IPS DF 4.7 (cell line): ENCODE measurements around the gene CBX5.
"Not testable (repeated sequence)": the region's sequence is repeated elsewhere in the genome, so short reads cannot be mapped to it uniquely, and the experiment has no call there.

Experiments
- DNase-seq: peaks from one replicate; pipeline ENCODE4 v3.0.0-alpha.2; 2013; ENCODE audit warnings: low spot score; ENCODE audit errors: extremely low read depth

CBX5 gene

GRCh38 chr12:54199917-54200316 lies 80.0 kb downstream of the CBX5 start:
- DNase-seq = no peak

- no peak for DNase-seq
Observed at GRCh38 chr12:54199034-54199433, 80.9 kb downstream of the CBX5 start.

DNA sequence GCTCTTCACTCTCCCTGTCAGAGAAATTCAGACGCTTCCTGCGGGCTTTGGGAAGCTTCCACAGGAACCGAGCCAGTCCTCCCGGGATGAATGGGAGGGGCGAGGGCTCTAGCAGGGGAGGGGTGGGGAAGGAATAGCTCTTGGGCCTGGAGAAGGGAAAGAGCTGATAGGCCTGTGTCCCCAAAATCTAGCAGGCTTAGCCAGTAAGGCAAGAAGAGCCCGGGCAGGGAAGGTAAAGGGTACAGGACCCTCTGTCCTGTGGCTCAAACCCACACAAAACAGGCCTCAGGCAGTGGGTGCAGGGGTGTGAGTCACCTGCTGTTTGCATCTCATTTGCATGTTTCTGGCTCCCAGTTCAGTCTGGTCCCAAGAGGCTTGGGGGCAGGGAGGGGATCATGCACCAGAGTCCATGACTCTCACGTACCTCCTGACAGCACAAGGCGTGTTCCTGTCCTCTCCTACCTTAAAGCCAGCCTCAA lies 82.5 kb downstream of the CBX5 start:
- no peak for DNase-seq

- DNase-seq = no peak
Observed at GRCh38 chr12:54197010-54197409, 82.9 kb downstream of the CBX5 start.

DNA sequence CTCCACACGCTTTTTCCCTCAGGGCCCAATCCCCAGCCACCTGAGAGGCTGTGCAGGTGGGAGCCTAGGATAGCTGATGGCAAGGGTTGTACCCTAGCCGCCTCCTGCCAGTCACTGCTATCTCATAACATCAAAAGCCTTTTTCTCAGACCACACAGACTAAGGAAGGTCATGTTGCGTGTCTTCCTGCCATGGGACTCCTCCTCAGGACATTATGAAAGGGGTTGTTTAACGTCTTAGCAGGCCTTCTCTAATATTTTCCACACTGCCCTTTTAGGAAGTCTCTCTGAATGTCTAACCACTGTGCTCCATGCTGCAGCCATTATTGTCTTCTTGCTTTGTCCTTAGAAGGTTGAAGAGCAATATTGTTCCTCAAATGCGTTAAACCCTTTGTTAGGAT lies 83.5 kb downstream of the CBX5 start:
- DNase-seq = no peak

DNA sequence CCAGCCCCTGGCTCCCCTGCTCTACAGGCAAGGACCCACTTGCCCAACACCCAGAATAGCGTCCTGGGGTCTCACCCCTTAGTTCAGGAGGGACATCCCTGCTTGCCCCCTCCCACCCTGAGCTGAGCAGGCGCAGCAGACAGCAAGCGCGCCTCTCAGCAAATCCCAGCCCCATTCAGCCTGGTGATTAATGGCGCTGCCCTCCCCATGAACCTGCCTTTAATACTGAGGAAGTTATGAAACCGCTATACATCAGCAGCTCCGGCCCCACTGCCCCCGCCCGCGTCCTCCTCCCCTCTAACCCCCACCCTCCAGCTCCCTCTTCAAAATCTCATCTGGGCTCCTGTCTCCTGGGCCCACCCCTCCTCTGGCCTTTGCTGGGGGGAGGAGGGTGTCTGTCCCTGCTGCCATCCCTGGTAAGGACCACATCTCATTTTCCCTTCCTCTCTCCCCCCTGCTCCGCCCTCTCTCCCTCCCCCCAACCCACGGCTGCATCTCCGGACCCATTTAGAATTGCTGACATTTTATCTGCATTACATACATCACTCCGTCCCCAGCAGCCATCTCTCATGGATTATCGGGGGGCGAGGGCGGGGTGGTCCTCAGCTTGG lies 84.1 kb downstream of the CBX5 start:
- no peak for DNase-seq

GRCh38 chr12:54195080-54195736 lies 84.7 kb downstream of the CBX5 start:
- no peak for DNase-seq

- DNase-seq = not testable (repeated sequence)
Observed at GRCh38 chr12:54194611-54195010, 85.3 kb downstream of the CBX5 start.

DNA sequence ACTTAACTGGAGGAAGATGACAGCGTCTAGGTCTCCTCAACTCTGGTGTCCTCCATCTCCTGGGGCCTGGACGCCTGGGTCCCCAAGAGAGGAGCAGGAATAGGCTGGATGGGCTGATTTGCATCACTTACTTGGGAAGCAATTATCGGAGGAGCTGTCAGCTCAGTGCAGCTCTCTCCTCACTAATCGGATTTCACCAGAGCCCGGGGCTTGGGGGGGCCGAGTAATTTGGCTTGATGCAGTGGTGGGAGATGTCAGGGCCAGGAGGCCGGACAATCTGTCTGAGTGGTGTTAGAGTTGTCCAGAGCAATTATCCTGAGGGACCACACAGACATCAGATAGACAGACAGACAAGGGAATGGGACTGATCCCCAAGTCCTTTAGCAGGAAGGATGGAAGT lies 86.5 kb downstream of the CBX5 start:
- no peak for DNase-seq

GRCh38 chr12:54191550-54192022 lies 88.3 kb downstream of the CBX5 start:
- DNase-seq = peak; percentile 85

DNA sequence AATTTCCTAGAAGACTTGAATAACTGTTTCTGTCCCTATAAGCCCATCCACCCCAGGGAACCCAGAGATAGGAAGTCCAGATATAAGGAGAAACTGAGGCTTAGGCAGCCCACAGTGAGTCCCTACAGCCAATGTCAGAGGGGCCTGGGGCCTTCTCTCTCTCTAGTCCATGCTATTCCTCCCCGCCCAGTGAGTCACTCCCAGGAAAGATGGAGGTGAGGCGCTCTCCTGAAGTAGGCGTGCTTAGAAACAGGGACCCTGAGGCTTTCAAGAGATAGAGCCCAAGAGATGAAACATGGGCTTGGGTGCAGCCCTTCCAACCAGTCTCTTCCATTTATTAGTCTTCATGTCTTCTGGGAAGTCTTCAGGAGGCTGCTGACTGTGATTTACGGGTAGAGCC lies 88.8 kb downstream of the CBX5 start:
- DNase-seq = no peak

GRCh38 chr12:54189198-54189539 lies 90.8 kb downstream of the CBX5 start:
- no peak for DNase-seq

- DNase-seq = no peak
Observed at GRCh38 chr12:54187075-54187474, 92.8 kb downstream of the CBX5 start.

- no peak for DNase-seq
Observed at GRCh38 chr12:54185919-54186318, 94.0 kb downstream of the CBX5 start.

GRCh38 chr12:54185297-54185696 lies 94.6 kb downstream of the CBX5 start:
- not testable (repeated sequence) for DNase-seq

DNA sequence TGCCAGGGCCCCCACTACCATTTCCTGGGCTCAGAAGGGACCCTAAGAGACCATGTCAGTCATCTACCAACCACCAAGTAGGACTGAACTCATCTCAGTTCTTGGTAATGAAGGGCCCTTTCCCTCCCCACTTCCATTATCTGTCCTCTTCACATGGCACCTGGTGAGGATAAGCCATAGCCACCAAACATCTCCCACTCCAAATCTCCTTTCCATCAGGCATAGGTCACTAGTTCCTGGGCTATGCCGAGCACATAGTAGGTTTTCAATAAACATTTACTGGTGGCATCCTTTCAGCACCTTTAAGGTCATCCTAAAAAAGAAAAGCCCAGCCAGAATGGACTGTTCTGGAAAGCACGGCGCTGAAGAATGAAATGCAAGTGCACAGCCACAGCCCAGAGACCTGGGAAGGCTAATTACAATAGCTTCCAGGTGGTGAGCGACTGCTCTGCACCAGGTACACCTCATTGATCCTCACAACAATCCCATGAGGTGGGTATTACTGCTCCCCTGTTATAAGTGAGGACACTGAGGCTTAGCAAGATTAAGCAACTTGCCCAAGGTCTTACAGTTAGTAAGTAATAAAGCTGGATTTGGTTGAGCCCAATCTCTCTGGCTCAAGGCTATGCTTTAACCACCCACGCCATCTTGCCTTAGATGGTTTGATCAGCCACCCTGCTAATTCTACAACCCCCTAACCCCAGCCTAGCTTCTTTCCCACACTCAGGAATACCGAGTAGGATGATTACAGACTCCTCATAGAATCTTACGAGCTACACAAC lies 95.7 kb downstream of the CBX5 start:
- DNase-seq = no peak

- DNase-seq = no peak
Observed at GRCh38 chr12:54182981-54183380, 96.9 kb downstream of the CBX5 start.

- no peak for DNase-seq
Observed at GRCh38 chr12:54182086-54182485, 97.8 kb downstream of the CBX5 start.
